ENCODE measurements around the gene URB2. TPM values are rescaled to one million over a fixed set of nuclear protein-coding genes. Genes with fewer than 3 reads are reported as not detected.

The URB2 gene
- total and polyA plus RNA-seq, 10 of the 15 experiments (the other 5 are each of a cell fraction or from before 2014, with no cell fraction given): 2.7 to 24.0 (median 16.9) TPM

DNA sequence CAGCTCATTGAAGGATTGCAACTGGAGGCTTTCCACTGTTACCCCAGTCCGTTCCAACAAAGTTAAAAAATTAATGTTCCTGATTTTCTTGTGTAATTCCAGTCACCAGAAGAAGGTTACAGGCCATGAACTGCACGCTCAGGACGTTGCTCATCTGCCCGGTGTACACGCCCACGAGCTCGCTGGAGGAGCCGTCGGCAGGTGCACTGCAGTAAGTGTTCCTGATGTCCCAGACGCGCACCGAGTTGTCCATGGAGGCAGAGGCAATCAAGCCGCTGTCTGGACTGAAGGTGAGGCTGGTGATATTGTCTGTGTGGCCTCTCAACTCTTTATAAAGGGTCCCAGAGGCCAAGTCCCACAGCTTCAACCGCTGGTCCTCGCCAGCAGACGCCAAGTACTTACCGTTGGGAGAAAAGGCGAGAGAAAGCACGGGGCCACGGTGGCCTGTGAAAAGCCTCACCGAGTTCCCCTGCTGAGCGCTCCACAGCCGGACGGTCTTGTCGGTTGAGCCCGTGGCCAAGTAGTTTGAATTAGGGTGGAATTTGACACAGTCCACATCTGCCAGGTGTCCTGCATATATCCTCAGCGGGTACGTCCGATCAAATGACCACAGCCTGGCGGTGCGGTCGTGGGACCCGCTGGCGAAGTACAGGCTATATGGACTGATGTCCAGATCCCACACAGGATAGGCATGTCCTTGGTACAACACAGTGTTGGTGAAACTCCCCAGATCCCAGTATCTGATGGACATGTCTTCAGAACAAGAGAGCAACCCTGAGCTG is 31.6 kb upstream of the URB2 start:
- in situ Hi-C loops (cut with MboI): no loop called here

More for the DNA sequence above, 31.6 kb upstream of the URB2 start:
- no peaks in the 10 kb centered on the region for H3K9me3 ChIP-seq (replicated peaks; ENCODE audit: control insufficient read depth, insufficient read depth, low read length)
- 97% methylated on average over 34 of the region's 34 CpGs for WGBS (ENCODE audit: insufficient coverage, insufficient replicate concordance, low lambda C conversion rate, missing lambda C conversion rate)
- DNase-seq (ENCODE audit: low read depth, low spot score): no peak
- ChIA-PET POLR2A (no interaction called here), CTCF (no interaction called here), RAD21 (ENCODE audit: unreplicated experiment) (no interaction called here), SMC1A (ENCODE audit: uncharacterized antibody, unreplicated experiment) (no interaction called here)
- H3K27me3 ChIP-seq (replicated peaks in 1 of 2; ENCODE audit: control insufficient read depth in 2 of 2, insufficient read depth in 2 of 2, low read length in 1 of 2): no peaks in the 10 kb centered on the region
- no peak overlapping the region for H3K9ac ChIP-seq (ENCODE audit: control insufficient read depth, insufficient read depth, low read length)
- no peak overlapping the region for H2AFZ ChIP-seq (ENCODE audit: control insufficient read depth, low read depth, low read length)
- H3K36me3 ChIP-seq (ENCODE audit: control insufficient read depth in 2 of 2, insufficient read depth in 2 of 2, low read length in 1 of 2): peaks cover 11 to 17% of the 10 kb centered on the region in 2 experiments
- no TSS peak for BruUV-seq (replicated peaks)
- no peak overlapping the region for H3K4me2 ChIP-seq (ENCODE audit: control insufficient read depth, insufficient read depth)
- ATAC-seq: no peak
- no peak overlapping the region for H3K4me3 ChIP-seq
- FAIRE-seq: no peak
- H3K4me1 ChIP-seq (ENCODE audit: control insufficient read depth, insufficient read depth, low read length): no peaks in the 10 kb centered on the region
- H3K79me2 ChIP-seq (ENCODE audit: control insufficient read depth, insufficient read depth, low read length): no peaks in the 10 kb centered on the region; the same call in 1 of the 2 replicates
- intact Hi-C loops (cut with micrococcal nuclease; ENCODE audit: unreplicated experiment): no loop called here
- H3K27ac ChIP-seq (ENCODE audit: control insufficient read depth, insufficient read depth): no peak overlapping the region
- no peak for TF ChIP-seq MTA3 (IDR thresholded peaks at IDR 0.05; ENCODE audit: borderline replicate concordance, low read length)
- no peak for TF ChIP-seq SMARCA5 (IDR thresholded peaks at IDR 0.05)
- no peak for TF ChIP-seq JUNB (IDR thresholded peaks at IDR 0.05)
- TF ChIP-seq ELK1 (IDR thresholded peaks at IDR 0.05; ENCODE audit: low read depth, low read length): no peak
- TF ChIP-seq, protein P1, sequence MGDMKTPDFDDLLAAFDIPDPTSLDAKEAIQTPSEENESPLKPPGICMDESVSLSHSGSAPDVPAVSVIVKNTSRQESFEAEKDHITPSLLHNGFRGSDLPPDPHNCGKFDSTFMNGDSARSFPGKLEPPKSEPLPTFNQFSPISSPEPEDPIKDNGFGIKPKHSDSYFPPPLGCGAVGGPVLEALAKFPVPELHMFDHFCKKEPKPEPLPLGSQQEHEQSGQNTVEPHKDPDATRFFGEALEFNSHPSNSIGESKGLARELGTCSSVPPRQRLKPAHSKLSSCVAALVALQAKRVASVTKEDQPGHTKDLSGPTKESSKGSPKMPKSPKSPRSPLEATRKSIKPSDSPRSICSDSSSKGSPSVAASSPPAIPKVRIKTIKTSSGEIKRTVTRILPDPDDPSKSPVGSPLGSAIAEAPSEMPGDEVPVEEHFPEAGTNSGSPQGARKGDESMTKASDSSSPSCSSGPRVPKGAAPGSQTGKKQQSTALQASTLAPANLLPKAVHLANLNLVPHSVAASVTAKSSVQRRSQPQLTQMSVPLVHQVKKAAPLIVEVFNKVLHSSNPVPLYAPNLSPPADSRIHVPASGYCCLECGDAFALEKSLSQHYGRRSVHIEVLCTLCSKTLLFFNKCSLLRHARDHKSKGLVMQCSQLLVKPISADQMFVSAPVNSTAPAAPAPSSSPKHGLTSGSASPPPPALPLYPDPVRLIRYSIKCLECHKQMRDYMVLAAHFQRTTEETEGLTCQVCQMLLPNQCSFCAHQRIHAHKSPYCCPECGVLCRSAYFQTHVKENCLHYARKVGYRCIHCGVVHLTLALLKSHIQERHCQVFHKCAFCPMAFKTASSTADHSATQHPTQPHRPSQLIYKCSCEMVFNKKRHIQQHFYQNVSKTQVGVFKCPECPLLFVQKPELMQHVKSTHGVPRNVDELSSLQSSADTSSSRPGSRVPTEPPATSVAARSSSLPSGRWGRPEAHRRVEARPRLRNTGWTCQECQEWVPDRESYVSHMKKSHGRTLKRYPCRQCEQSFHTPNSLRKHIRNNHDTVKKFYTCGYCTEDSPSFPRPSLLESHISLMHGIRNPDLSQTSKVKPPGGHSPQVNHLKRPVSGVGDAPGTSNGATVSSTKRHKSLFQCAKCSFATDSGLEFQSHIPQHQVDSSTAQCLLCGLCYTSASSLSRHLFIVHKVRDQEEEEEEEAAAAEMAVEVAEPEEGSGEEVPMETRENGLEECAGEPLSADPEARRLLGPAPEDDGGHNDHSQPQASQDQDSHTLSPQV (IDR thresholded peaks at IDR 0.05): no peak
- no peak for TF ChIP-seq ZNF207 (IDR thresholded peaks at IDR 0.05; ENCODE audit: borderline replicate concordance)
- no peak for TF ChIP-seq NFXL1 (IDR thresholded peaks at IDR 0.05; ENCODE audit: borderline replicate concordance)
- TF ChIP-seq ASH2L (IDR thresholded peaks at IDR 0.05; ENCODE audit: borderline replicate concordance, low read depth): no peak
- no peak for TF ChIP-seq EGR1 (IDR thresholded peaks at IDR 0.05; ENCODE audit: borderline replicate concordance in 1 of 2, low read depth in 2 of 2, low read length in 2 of 2)
- TF ChIP-seq STAT3 (IDR thresholded peaks at IDR 0.05; ENCODE audit: low read depth, low read length): no peak
- TF ChIP-seq TAF1 (IDR thresholded peaks at IDR 0.05; ENCODE audit: borderline replicate concordance, low read depth, low read length): no peak
- no peak for TF ChIP-seq HDAC6 (IDR thresholded peaks at IDR 0.05; ENCODE audit: unreplicated experiment)
- no peak for TF ChIP-seq ZBED1 (IDR thresholded peaks at IDR 0.05; ENCODE audit: borderline replicate concordance)
- TF ChIP-seq RFX5 (IDR thresholded peaks at IDR 0.05; ENCODE audit: low read depth, low read length): no peak
- TF ChIP-seq, protein P2, sequence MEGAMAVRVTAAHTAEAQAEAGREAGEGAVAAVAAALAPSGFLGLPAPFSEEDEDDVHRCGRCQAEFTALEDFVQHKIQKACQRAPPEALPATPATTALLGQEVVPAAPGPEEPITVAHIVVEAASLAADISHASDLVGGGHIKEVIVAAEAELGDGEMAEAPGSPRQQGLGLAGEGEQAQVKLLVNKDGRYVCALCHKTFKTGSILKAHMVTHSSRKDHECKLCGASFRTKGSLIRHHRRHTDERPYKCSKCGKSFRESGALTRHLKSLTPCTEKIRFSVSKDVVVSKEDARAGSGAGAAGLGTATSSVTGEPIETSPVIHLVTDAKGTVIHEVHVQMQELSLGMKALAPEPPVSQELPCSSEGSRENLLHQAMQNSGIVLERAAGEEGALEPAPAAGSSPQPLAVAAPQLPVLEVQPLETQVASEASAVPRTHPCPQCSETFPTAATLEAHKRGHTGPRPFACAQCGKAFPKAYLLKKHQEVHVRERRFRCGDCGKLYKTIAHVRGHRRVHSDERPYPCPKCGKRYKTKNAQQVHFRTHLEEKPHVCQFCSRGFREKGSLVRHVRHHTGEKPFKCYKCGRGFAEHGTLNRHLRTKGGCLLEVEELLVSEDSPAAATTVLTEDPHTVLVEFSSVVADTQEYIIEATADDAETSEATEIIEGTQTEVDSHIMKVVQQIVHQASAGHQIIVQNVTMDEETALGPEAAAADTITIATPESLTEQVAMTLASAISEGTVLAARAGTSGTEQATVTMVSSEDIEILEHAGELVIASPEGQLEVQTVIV (IDR thresholded peaks at IDR 0.05; ENCODE audit: borderline replicate concordance, partially characterized antibody): no peak
- TF ChIP-seq HCFC1 (IDR thresholded peaks at IDR 0.05; ENCODE audit: low read length): no peak
- no peak for TF ChIP-seq NFYB (IDR thresholded peaks at IDR 0.05; ENCODE audit: insufficient read depth, low read depth, low read length)
- H4K20me1 ChIP-seq (ENCODE audit: control insufficient read depth, insufficient read depth): no peaks in the 10 kb centered on the region

Measured in GM12878 (cell line).